ENCODE measurements around the gene SPRED1. TPM values are rescaled to one million over a fixed set of nuclear protein-coding genes. Genes with fewer than 3 reads are reported as not detected.

The SPRED1 gene
- total and polyA plus RNA-seq, 10 of the 15 experiments (the other 5 are each of a cell fraction or from before 2014, with no cell fraction given): 0.08 to 2.6 (median 0.22) TPM

GRCh38 chr15:38238311-38238710 lies 14.3 kb upstream of the SPRED1 start:
- H3K4me3 ChIP-seq: no peak overlapping the region
- 42% methylated on average over 2 of the region's 2 CpGs for WGBS (ENCODE audit: insufficient coverage, insufficient replicate concordance, low lambda C conversion rate, missing lambda C conversion rate)

GRCh38 chr15:38242055-38242454 lies 10.6 kb upstream of the SPRED1 start:
- FAIRE-seq: peak; percentile 31
- in situ Hi-C loops (cut with MboI): no loop called here

More at GRCh38 chr15:38238311-38238710, 14.3 kb upstream of the SPRED1 start:
- peaks cover 9% of the 10 kb centered on the region; the same call in 1 of the 2 replicates for H3K4me1 ChIP-seq (ENCODE audit: control insufficient read depth, insufficient read depth, low read length)
- no peaks in the 10 kb centered on the region for H3K27me3 ChIP-seq (replicated peaks in 1 of 2; ENCODE audit: control insufficient read depth in 2 of 2, insufficient read depth in 2 of 2, low read length in 1 of 2)
- no TSS peak for BruUV-seq (replicated peaks)
- DNase-seq (ENCODE audit: low read depth, low spot score): no peak
- SMC1A ChIA-PET (ENCODE audit: uncharacterized antibody, unreplicated experiment): interaction anchor here (0.5 kb wide), 1 partner anchor 217 kb away, joined by 3 read pairs; no protein-coding TSS in a partner anchor
- CTCF ChIA-PET: no interaction called here
- in situ Hi-C loops (cut with MboI) (no loop called here), intact Hi-C loops (cut with micrococcal nuclease; ENCODE audit: unreplicated experiment) (no loop called here)
- peak; percentile 65 for FAIRE-seq
- no peaks in the 10 kb centered on the region for H3K36me3 ChIP-seq (ENCODE audit: control insufficient read depth in 2 of 2, insufficient read depth in 2 of 2, low read length in 1 of 2)
- H3K9ac ChIP-seq (ENCODE audit: control insufficient read depth, insufficient read depth, low read length): no peak overlapping the region
- H3K27ac ChIP-seq (ENCODE audit: control insufficient read depth, insufficient read depth): no peak overlapping the region
- POLR2A ChIA-PET: no interaction called here
- no peaks in the 10 kb centered on the region for H4K20me1 ChIP-seq (ENCODE audit: control insufficient read depth, insufficient read depth)
- ATAC-seq: peak; percentile 48
- RAD21 ChIA-PET (ENCODE audit: unreplicated experiment): no interaction called here
- H3K79me2 ChIP-seq (ENCODE audit: control insufficient read depth, insufficient read depth, low read length): no peaks in the 10 kb centered on the region
- no peak overlapping the region for H2AFZ ChIP-seq (ENCODE audit: control insufficient read depth, low read depth, low read length)
- TF ChIP-seq TCF3 (IDR thresholded peaks at IDR 0.05; ENCODE audit: borderline replicate concordance, insufficient read depth, low read depth, low read length): no peak
- 0 out of 2 replicates have a peak, but pooled peaks have one; percentile 28 for TF ChIP-seq MEF2A (IDR thresholded peaks at IDR 0.05; ENCODE audit: insufficient read depth, low read depth, low read length)
- no peak for TF ChIP-seq DPF2 (IDR thresholded peaks at IDR 0.05)
- TF ChIP-seq CBFB (IDR thresholded peaks at IDR 0.05; ENCODE audit: low read depth): no peak
- no peaks in the 10 kb centered on the region for H3K9me3 ChIP-seq (replicated peaks; ENCODE audit: control insufficient read depth, insufficient read depth, low read length)
- peak overlapping the region; percentile 4; the same call in 1 of the 2 replicates for H3K4me2 ChIP-seq (ENCODE audit: control insufficient read depth, insufficient read depth)

More at GRCh38 chr15:38242055-38242454, 10.6 kb upstream of the SPRED1 start:
- Histone ChIP-seq H3K36me3 (ENCODE audit: control insufficient read depth in 2 of 2, insufficient read depth in 2 of 2, low read length in 1 of 2) (no peaks in the 10 kb centered on the region), H3K9ac (ENCODE audit: control insufficient read depth, insufficient read depth, low read length) (no peak overlapping the region), H3K79me2 (ENCODE audit: control insufficient read depth, insufficient read depth, low read length) (no peaks in the 10 kb centered on the region), H3K9me3 (replicated peaks; ENCODE audit: control insufficient read depth, insufficient read depth, low read length) (no peaks in the 10 kb centered on the region), H3K4me2 (ENCODE audit: control insufficient read depth, insufficient read depth) (no peak overlapping the region), H4K20me1 (ENCODE audit: control insufficient read depth, insufficient read depth) (no peaks in the 10 kb centered on the region), H3K4me3 (no peak overlapping the region), H3K4me1 (ENCODE audit: control insufficient read depth, insufficient read depth, low read length) (peaks cover 9% of the 10 kb centered on the region; the same call in 1 of the 2 replicates), H3K27ac (ENCODE audit: control insufficient read depth, insufficient read depth) (no peak overlapping the region), H3K27me3 (replicated peaks in 1 of 2; ENCODE audit: control insufficient read depth in 2 of 2, insufficient read depth in 2 of 2, low read length in 1 of 2) (no peaks in the 10 kb centered on the region), H2AFZ (ENCODE audit: control insufficient read depth, low read depth, low read length) (no peak overlapping the region)
- intact Hi-C loops (cut with micrococcal nuclease; ENCODE audit: unreplicated experiment): no loop called here
- ChIA-PET CTCF (interaction anchor here (0.7 to 1.7 kb wide), 3 partner anchors 9 to 1308 kb away, joined by 3 read pairs; partner anchors contain the start of gene SPRED1), SMC1A (ENCODE audit: uncharacterized antibody, unreplicated experiment) (interaction anchor here (0.8 to 1.4 kb wide), 6 partner anchors 9 to 164 kb away, joined by 3 to 6 read pairs (median 3); no protein-coding TSS in a partner anchor), POLR2A (no interaction called here), RAD21 (ENCODE audit: unreplicated experiment) (interaction anchor here (0.9 to 1.1 kb wide), 2 partner anchors 11 to 246 kb away, joined by 3 to 5 read pairs; partner anchors contain the start of gene SPRED1)
- TF ChIP-seq SPI1 (IDR thresholded peaks at IDR 0.05; ENCODE audit: borderline replicate concordance, insufficient read depth, low read depth, low read length) (peak; percentile 78), JUNB (IDR thresholded peaks at IDR 0.05) (peak; percentile 49), JUND (IDR thresholded peaks at IDR 0.05; ENCODE audit: low read depth, low read length) (0 out of 2 replicates have a peak, but pooled peaks have one; percentile 22), EP300 (IDR thresholded peaks at IDR 0.05; ENCODE audit: borderline replicate concordance in 1 of 2, control insufficient read depth in 1 of 2, low read depth in 2 of 2, low read length in 2 of 2) (0 out of 4 replicates have a peak, but pooled peaks of 1 of the 2 experiments have one; percentile 28), RELB (IDR thresholded peaks at IDR 0.05; ENCODE audit: low read depth) (0 out of 2 replicates have a peak, but pooled peaks have one; percentile 25), ATF2 (IDR thresholded peaks at IDR 0.05; ENCODE audit: low read length) (peak; percentile 25; the same call in 1 of the 2 replicates), FOXK2 (IDR thresholded peaks at IDR 0.05) (peak; percentile 77), MTA2 (IDR thresholded peaks at IDR 0.05; ENCODE audit: low read depth) (peak; percentile 42; the same call in 1 of the 2 replicates), MEF2A (IDR thresholded peaks at IDR 0.05; ENCODE audit: insufficient read depth, low read depth, low read length) (no peak), RAD51 (IDR thresholded peaks at IDR 0.05) (peak; percentile 19; the same call in 1 of the 2 replicates), MAX (IDR thresholded peaks at IDR 0.05; ENCODE audit: low read depth, low read length) (no peak)
- BruUV-seq (replicated peaks): no TSS peak
- ATAC-seq (peak; percentile 87), DNase-seq (ENCODE audit: low read depth, low spot score) (peak; percentile 32)
- 19% methylated on average over 2 of the region's 2 CpGs for WGBS (ENCODE audit: insufficient coverage, insufficient replicate concordance, low lambda C conversion rate, missing lambda C conversion rate)
